NB4 (cell line): ENCODE results near the gene ANO7.

ENCODE experiments used
- DNase-seq: peaks from one replicate; pipeline ENCODE4 v3.0.0; 2010; ENCODE audit warnings: low read depth
- H3K4me3 ChIP-seq: one replicate; pipeline ENCODE4 v1.5.1; 2011; ENCODE audit warnings: mild to moderate bottlenecking, low read depth, low read length, moderate library complexity
- CTCF ChIP-seq: IDR thresholded peaks from one replicate; pipeline ENCODE4 v1.5.1; 2012; ENCODE audit warnings: low read depth, low read length
- MAX ChIP-seq: IDR thresholded peaks from 2 replicates; pipeline ENCODE4 v1.6.1; 2011; ENCODE audit warnings: low read depth, low read length
- MYC ChIP-seq: IDR thresholded peaks from 2 replicates; pipeline ENCODE4 v1.6.1; 2011; ENCODE audit warnings: low read depth, low read length
- POLR2A ChIP-seq: IDR thresholded peaks from 2 replicates; pipeline ENCODE4 v1.6.1; 2011; ENCODE audit warnings: mild to moderate bottlenecking; ENCODE audit not compliant: insufficient read length; ENCODE audit errors: extremely low read depth

ANO7 gene

GRCh38 chr2:241224018-241224850, 35.8 kb downstream of the ANO7 start:
- TF ChIP-seq MAX: no peak
- TF ChIP-seq POLR2A: no peak
- no peak for TF ChIP-seq CTCF
- TF ChIP-seq MYC: no peak
- no peak for DNase-seq
- no peak overlapping the region for H3K4me3 ChIP-seq

- TF ChIP-seq MYC (no peak), POLR2A (no peak), MAX (no peak), CTCF (no peak)
- no peak overlapping the region for H3K4me3 ChIP-seq
- DNase-seq: no peak
These were observed 36.5 kb downstream of the ANO7 start for GRCh38 chr2:241224851-241225438.

- TF ChIP-seq MYC (no peak), POLR2A (no peak), MAX (no peak), CTCF (no peak)
- DNase-seq: no peak
- H3K4me3 ChIP-seq: no peak overlapping the region
These were observed 37.1 kb downstream of the ANO7 start for GRCh38 chr2:241225545-241225944.

- H3K4me3 ChIP-seq: no peak overlapping the region
- no peak for TF ChIP-seq MAX
- no peak for TF ChIP-seq MYC
- TF ChIP-seq CTCF: no peak
- no peak for TF ChIP-seq POLR2A
- DNase-seq: no peak
These were observed 37.5 kb downstream of the ANO7 start for GRCh38 chr2:241225983-241226382.

GRCh38 chr2:241226723-241227572, 38.5 kb downstream of the ANO7 start:
- H3K4me3 ChIP-seq: no peak overlapping the region
- DNase-seq: no peak
- no peak for TF ChIP-seq CTCF
- TF ChIP-seq MYC: no peak
- TF ChIP-seq MAX: no peak
- no peak for TF ChIP-seq POLR2A
